Mesothelial cell of epicardium (in vitro differentiated cells): ENCODE results near the gene SLC30A9. TPM values are rescaled to one million over a fixed set of nuclear protein-coding genes. Genes with fewer than 3 reads are reported as not detected.

Experiments
- DNase-seq, 2 experiments: peaks; one replicate each; pipeline ENCODE4 v3.0.0; 2021; ENCODE audit warnings: low spot score in 2 of 2; ENCODE audit not compliant: unreplicated experiment in 2 of 2
- H3K27ac Mint-ChIP-seq: 2 replicates; pipeline ENCODE4 v1.8.0; 2021; ENCODE audit warnings: mixed read lengths
- H3K27me3 Mint-ChIP-seq: 2 replicates; pipeline ENCODE4 v1.8.0; 2021; ENCODE audit warnings: low read depth, mixed read lengths
- H3K36me3 Mint-ChIP-seq: 2 replicates; pipeline ENCODE4 v1.8.0; 2021; ENCODE audit warnings: mixed read lengths
- H3K4me1 Mint-ChIP-seq: 2 replicates; pipeline ENCODE4 v1.8.0; 2021; ENCODE audit warnings: mixed read lengths
- H3K4me3 Mint-ChIP-seq: 2 replicates; pipeline ENCODE4 v1.8.0; 2021; ENCODE audit warnings: mild to moderate bottlenecking, moderate library complexity, mixed read lengths
- H3K9me3 Mint-ChIP-seq: 2 replicates; pipeline ENCODE4 v1.8.0; 2021; ENCODE audit warnings: mixed read lengths
- total RNA-seq: library from RNA; stranded (reverse); gene quantifications from 3 replicates; pipeline ENCODE4 v1.2.1, GENCODE V29; 2021
- TF ChIP-seq, protein P1 (sequence below): fragments of 200-600 bp; sonication (generic); IDR thresholded peaks from one replicate; pipeline ENCODE4 v1.5.0; 2021; ENCODE audit warnings: antibody characterized with exemption; ENCODE audit not compliant: unreplicated experiment

Gene SLC30A9
- total RNA-seq, 1 donor from 2014 or later = 55.8 TPM

DNA sequence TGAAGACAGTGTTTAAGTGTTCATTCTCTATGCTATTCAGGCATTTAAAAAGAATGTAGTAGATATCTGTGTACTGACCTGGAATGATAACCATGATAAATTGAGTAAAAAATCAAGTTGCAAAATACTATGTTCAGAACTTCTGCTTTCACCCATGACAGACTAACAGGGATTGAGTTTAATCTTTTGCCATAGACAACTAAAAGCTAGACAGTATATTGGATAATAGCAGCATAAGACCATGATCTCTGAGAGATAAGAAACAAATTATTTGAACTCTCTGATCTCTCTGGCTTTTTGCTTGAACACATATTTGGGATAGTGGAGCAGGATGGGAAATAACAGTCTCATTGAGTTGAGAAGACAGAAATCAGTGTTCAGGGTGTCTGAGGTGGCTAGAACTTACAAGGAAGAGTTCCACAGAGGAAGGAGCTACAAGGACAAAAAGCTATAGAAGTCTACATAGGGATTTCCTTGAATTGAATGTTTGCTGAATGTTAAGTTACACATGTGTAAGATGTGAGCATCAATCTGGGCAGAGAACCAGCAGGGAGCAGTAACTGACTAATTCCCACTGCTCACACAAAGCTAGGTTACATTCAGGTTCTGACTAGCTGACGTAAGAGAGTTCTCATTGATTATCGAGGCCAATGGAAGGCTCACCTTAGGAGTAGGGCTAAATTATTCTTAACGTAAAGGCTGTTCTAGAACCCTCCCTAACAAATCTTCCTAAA is 60.4 kb downstream of the SLC30A9 start:
- TF ChIP-seq, protein P1, sequence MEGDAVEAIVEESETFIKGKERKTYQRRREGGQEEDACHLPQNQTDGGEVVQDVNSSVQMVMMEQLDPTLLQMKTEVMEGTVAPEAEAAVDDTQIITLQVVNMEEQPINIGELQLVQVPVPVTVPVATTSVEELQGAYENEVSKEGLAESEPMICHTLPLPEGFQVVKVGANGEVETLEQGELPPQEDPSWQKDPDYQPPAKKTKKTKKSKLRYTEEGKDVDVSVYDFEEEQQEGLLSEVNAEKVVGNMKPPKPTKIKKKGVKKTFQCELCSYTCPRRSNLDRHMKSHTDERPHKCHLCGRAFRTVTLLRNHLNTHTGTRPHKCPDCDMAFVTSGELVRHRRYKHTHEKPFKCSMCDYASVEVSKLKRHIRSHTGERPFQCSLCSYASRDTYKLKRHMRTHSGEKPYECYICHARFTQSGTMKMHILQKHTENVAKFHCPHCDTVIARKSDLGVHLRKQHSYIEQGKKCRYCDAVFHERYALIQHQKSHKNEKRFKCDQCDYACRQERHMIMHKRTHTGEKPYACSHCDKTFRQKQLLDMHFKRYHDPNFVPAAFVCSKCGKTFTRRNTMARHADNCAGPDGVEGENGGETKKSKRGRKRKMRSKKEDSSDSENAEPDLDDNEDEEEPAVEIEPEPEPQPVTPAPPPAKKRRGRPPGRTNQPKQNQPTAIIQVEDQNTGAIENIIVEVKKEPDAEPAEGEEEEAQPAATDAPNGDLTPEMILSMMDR = no peak
- Mint-ChIP-seq H3K27me3 (no peaks in the 10 kb centered on the region), H3K36me3 (peaks cover 46% of the 10 kb centered on the region), H3K4me3 (no peak overlapping the region), H3K9me3 (peaks cover 28% of the 10 kb centered on the region), H3K4me1 (peaks cover 2% of the 10 kb centered on the region), H3K27ac (no peak overlapping the region)
- no peak for DNase-seq

DNA sequence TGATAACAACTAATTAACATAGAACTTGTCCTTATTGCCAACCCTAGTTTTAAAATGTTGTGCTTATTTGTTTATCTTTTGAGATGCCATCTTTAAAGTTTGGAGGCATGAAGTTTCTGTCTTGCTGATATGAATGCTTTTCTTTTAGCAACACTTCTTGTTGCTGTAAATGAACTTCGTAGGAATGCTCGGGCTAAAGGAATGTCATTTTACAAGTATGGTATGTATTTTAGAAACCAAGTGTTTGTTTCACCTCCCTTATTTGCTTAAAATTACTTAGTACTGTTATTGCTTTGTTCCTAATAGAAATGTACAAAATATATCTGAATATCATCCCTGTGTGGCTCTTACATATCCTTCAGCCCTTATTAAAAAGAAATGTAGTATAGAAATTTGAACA is 76.1 kb downstream of the SLC30A9 start:
- Mint-ChIP-seq H3K27ac (no peak overlapping the region), H3K4me1 (no peaks in the 10 kb centered on the region), H3K9me3 (no peaks in the 10 kb centered on the region), H3K4me3 (no peak overlapping the region), H3K36me3 (peaks cover 15% of the 10 kb centered on the region), H3K27me3 (no peaks in the 10 kb centered on the region)
- DNase-seq = no peak
- TF ChIP-seq, protein P1 = no peak

DNA sequence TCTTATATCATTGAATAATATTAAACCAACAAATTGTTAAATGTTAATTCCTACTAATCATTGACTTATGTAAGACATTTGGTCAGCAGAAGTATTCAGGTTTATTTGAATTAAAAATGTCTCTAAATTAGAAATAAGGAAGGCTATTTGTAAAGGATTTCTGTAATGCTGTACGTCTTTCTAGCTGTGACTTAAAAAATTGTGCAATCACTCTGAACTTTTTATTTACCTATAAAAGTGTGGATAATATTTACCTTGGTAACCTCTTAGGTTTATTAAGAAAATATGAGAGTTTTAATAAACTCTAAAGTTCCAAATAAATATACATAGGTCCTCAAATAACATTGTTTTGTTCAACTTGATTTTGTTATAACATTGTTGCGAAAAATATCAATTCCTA is 76.9 kb downstream of the SLC30A9 start:
- no peak overlapping the region for H3K4me3 Mint-ChIP-seq
- peaks cover 19% of the 10 kb centered on the region for H3K36me3 Mint-ChIP-seq
- no peak for DNase-seq
- no peak overlapping the region for H3K27ac Mint-ChIP-seq
- no peaks in the 10 kb centered on the region for H3K9me3 Mint-ChIP-seq
- H3K4me1 Mint-ChIP-seq = no peaks in the 10 kb centered on the region
- H3K27me3 Mint-ChIP-seq = no peaks in the 10 kb centered on the region
- TF ChIP-seq, protein P1 = no peak

DNA sequence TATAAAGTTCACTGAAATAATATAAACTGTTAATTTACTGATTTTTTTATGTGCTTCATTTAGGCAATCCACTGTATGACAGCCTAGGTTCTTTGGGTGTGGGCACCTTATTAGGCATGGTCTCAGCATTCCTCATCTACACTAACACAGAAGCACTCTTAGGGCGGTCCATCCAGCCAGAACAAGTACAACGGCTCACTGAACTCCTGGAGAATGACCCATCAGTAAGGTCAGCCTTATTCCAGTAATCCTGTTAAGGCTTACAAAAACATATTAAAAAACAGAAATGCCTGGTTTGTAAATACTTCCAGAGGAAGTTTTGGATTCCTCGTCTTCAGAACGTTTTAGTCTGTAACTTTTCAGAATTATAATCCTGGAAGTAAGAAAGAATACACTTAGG is 80.1 kb downstream of the SLC30A9 start:
- no peak for DNase-seq
- TF ChIP-seq, protein P1 = no peak
- no peaks in the 10 kb centered on the region for H3K4me1 Mint-ChIP-seq
- H3K27ac Mint-ChIP-seq = no peak overlapping the region
- H3K36me3 Mint-ChIP-seq = peaks cover 17% of the 10 kb centered on the region
- H3K4me3 Mint-ChIP-seq = no peak overlapping the region
- no peaks in the 10 kb centered on the region for H3K27me3 Mint-ChIP-seq
- H3K9me3 Mint-ChIP-seq = no peaks in the 10 kb centered on the region

DNA sequence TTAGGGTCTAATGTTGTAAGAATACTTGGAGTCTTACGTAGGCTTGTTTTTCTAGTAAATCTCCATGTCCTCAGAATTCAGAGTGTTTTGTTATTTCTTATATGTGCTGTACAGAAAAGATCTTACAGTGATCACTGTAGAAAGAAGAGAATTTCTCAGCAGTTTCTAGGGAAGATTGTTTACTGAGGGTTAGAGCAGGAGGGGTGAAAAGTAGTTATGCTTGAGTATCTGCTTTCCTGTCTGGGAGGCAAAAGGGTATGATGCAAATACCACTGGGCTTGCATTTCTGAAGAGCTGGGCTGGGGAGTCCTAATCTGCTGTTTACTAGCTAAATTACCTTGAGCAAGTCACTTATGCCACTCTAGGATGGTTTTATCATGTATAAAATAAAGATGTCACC is 84.0 kb downstream of the SLC30A9 start:
- TF ChIP-seq, protein P1 = no peak
- no peak overlapping the region for H3K27ac Mint-ChIP-seq
- no peaks in the 10 kb centered on the region for H3K27me3 Mint-ChIP-seq

More for the DNA sequence above, 84.0 kb downstream of the SLC30A9 start:
- H3K4me3 Mint-ChIP-seq = no peak overlapping the region
- DNase-seq = no peak
- H3K4me1 Mint-ChIP-seq = no peaks in the 10 kb centered on the region
- H3K9me3 Mint-ChIP-seq = no peaks in the 10 kb centered on the region
- H3K36me3 Mint-ChIP-seq = peaks cover 14% of the 10 kb centered on the region
